ENCODE results near the gene AGRN. TPM values are rescaled to one million over a fixed set of nuclear protein-coding genes. Genes with fewer than 3 reads are reported as not detected.
A peak's percentile ranks its signal among the peaks of the same experiment; 100 is the strongest.
"Not testable (repeated sequence)": the region's sequence is repeated elsewhere in the genome, so short reads cannot be mapped to it uniquely, and the experiment has no call there.

The AGRN gene
- total RNA-seq, 2 experiments from 2014 or later, result 18.8 to 19.3 TPM

DNA sequence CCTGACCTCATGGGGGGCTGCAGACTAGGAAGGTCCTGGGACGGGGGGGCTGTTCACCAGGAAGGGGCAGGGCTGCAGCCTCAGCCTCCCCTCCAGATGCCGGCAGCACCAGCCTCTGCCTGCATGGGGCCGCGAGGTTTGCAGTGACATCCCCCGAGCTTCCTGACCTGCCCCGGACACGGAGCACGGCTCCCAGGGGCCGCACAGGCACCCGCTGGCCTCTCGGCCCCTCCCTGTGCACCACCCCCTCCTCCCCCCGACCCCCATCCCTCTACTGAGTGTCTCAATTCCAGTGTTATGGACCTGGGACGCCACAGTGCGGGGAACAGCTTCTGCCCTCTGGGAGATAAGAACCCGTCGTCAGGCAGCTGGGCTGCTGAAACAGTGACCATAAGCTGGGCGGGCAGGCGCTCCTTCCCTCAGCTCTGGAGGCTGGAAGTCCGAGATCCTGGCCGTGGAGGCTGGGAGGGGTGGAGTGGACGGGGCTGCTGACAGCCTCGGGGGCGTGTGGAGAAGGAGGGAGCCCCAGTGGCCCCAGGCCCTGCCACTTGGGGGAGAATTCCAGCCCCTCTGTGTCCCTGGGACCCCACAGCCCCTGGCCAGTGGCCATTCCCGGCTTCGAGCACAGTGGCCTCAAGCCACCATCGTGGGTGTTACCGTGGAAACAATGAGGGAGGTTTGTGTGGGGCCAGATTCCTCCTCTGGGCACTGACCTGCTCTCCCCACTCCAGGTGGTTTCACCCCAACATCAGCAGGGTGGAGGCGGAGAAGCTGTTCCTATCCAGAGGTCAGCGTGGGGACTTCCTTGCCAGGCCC lies 42.6 kb downstream of the AGRN start:
- peak overlapping the region; percentile 83 for H3K27ac Mint-ChIP-seq
- H3K9me3 Mint-ChIP-seq, result no peaks in the 10 kb centered on the region
- peaks cover 7% of the 10 kb centered on the region for H3K27me3 Mint-ChIP-seq
- POLR2A ChIA-PET, result interaction anchor here (1.4 to 5.0 kb wide), 3 partner anchors 23 to 60 kb away, joined by 3 to 46 read pairs (median 18); no protein-coding TSS in a partner anchor
- peaks cover 11% of the 10 kb centered on the region for H3K36me3 Mint-ChIP-seq
- ATAC-seq (ENCODE audit: low read depth), result no peak
- H3K4me3 Mint-ChIP-seq, result peak overlapping the region; percentile 87
- peaks cover 22% of the 10 kb centered on the region for H3K4me1 Mint-ChIP-seq
- peak; percentile 56 for DNase-seq

DNA sequence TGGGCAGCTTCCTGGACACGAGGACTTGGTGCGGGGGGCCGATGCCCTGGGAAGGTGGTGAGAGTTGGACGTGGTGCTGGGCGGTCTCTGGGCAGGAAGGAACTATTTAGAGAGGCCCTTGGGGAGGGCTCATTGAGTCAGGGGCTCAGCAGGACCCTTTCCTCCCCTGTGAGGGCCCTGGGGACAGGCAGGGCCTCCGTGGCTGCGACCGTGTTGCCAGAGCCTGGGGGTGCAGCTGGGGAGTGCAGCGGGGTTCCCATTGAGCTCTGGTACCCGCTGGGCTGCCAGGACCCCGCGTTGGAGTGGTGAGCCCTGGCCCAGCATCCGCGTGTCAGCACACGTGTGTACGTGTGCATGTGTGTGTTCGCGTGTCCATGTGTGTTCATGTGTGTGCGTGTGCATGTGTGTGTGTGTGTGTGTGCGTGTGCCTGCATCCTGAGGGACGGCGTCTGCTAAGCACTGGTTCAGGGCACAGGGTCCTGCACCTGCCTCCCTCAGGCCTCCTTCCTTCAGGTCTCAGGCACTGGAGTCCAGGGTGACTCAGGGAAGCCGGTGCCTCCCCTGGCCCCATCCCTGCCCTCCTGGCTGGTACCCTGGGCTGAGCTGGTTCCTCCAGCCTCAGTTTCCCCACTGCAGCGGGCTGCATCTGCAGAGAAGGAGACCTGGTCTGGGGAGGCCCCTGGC lies 43.5 kb downstream of the AGRN start:
- ATAC-seq (ENCODE audit: low read depth) (no peak), DNase-seq (no peak)
- peaks cover under 1% of the 10 kb centered on the region for H3K27me3 Mint-ChIP-seq
- peaks cover 18% of the 10 kb centered on the region for H3K4me1 Mint-ChIP-seq
- POLR2A ChIA-PET, result interaction anchor here (0.9 to 5.0 kb wide), 8 partner anchors 11 to 312 kb away, joined by 3 to 46 read pairs (median 4); partner anchors contain the start of genes AURKAIP1, ISG15 and RNF223
- H3K9me3 Mint-ChIP-seq, result no peaks in the 10 kb centered on the region
- H3K36me3 Mint-ChIP-seq, result peaks cover 11% of the 10 kb centered on the region
- peak overlapping the region; percentile 83 for H3K27ac Mint-ChIP-seq
- H3K4me3 Mint-ChIP-seq, result peak overlapping the region; percentile 87

DNA sequence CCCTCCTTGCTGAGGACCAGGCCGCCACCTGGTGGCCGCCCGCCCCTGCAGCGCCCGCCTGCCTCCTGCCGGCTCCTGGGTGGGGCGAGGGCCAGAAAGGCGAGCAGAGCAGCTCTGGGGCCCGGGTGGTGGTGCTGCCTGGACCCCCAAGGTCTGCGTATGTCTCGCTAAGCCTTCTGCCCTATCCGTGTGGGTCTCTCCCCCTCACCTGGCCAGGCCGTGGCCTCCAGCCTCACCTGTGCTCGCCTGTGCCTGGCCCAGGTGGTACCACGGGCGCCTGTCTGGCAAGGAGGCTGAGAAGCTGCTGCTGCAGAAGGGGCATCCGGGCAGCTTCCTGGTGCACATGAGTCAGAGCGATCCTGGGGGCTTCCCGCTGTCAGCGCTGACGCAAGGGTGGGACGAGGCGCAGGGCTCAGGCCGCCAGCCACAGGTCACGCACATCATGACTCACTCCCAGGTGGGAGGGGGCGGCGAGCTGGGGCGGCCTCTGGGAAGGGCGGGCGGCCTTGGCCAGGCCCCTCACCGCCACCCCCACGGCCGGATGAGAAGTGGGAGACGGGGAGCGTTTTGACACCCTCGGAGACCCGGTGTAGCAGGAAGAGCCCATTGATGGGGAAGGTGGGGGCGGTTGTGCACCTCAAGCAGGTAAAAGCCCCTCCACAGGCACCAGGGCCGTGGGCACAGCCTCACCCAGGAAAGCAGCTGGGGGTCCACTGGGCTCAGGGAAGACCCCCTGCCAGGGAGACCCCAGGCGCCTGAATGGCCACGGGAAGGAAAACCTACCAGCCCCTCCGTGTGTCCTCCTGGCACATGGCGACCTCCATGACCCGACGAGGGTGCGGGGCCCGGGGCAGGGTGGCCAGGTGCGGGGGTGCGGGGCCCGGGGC lies 44.3 kb downstream of the AGRN start:
- no peaks in the 10 kb centered on the region for H3K9me3 Mint-ChIP-seq
- H3K4me1 Mint-ChIP-seq, result peaks cover 12% of the 10 kb centered on the region
- POLR2A ChIA-PET, result interaction anchor here (0.5 to 5.0 kb wide), 9 partner anchors 10 to 1127 kb away, joined by 3 to 46 read pairs (median 4); partner anchors contain the start of genes AURKAIP1, ISG15 and RNF223
- H3K27me3 Mint-ChIP-seq, result no peaks in the 10 kb centered on the region
- peak overlapping the region; percentile 87 for H3K4me3 Mint-ChIP-seq
- DNase-seq (peak; percentile 89), ATAC-seq (ENCODE audit: low read depth) (peak; percentile 64)
- peak overlapping the region; percentile 78 for H3K27ac Mint-ChIP-seq
- peaks cover 11% of the 10 kb centered on the region for H3K36me3 Mint-ChIP-seq

DNA sequence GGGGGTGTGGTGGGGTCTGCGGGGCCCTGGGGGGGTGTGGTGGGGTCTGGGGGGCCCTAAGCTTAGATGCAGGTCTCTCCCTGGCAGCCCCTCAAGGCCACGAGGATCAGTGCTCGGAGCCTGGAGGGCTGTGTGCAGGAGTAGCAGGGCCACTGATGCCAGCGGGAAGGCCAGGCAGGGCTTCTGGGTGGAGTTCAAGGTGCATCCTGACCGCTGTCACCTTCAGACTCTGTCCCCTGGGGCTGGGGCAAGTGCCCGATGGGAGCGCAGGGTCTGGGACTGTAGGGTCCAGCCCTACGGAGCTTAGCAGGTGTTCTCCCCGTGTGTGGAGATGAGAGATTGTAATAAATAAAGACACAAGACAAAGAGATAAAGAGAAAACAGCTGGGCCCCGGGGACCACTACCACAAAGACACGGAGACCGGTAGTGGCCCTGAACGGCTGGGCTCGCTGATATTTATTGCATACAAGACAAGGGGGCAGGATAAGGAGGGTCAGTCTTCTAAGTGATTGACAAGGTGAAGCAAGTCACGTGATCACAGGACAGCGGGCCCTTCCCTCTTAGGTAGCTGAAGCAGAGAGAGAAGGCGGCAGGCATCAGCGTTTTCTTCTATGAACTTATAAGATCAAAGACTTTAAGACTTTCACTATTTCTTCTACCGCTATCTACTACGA lies 45.5 kb downstream of the AGRN start:
- H3K27me3 Mint-ChIP-seq, result no peaks in the 10 kb centered on the region
- POLR2A ChIA-PET, result interaction anchor here (0.6 to 5.0 kb wide), 3 partner anchors 26 to 538 kb away, joined by 4 to 46 read pairs (median 5); no protein-coding TSS in a partner anchor
- no peak overlapping the region for H3K4me3 Mint-ChIP-seq
- peaks cover 5% of the 10 kb centered on the region for H3K36me3 Mint-ChIP-seq
- ATAC-seq (ENCODE audit: low read depth) (no peak), DNase-seq (no peak)
- H3K9me3 Mint-ChIP-seq, result no peaks in the 10 kb centered on the region
- H3K27ac Mint-ChIP-seq, result peak overlapping the region; percentile 23
- peaks cover 9% of the 10 kb centered on the region for H3K4me1 Mint-ChIP-seq

DNA sequence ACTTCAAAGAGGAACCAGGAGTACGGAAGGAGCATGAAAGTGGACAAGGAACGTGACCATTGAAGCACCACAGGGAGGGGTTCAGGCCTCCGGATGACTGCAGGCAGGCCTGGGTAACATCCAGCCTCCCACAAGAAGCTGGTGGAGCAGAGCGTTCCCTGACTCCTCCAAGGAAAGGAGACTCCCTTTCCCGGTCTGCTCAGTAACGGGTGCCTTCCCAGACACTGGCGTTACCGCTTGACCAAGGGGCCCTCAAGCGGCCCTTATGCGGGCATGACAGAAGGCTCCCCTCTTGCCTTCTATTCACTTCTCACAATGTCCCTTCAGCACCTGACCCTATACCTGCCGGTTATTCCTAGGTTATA lies 46.0 kb downstream of the AGRN start:
- H3K4me3 Mint-ChIP-seq; ATAC-seq (ENCODE audit: low read depth): not testable (repeated sequence)

DNA sequence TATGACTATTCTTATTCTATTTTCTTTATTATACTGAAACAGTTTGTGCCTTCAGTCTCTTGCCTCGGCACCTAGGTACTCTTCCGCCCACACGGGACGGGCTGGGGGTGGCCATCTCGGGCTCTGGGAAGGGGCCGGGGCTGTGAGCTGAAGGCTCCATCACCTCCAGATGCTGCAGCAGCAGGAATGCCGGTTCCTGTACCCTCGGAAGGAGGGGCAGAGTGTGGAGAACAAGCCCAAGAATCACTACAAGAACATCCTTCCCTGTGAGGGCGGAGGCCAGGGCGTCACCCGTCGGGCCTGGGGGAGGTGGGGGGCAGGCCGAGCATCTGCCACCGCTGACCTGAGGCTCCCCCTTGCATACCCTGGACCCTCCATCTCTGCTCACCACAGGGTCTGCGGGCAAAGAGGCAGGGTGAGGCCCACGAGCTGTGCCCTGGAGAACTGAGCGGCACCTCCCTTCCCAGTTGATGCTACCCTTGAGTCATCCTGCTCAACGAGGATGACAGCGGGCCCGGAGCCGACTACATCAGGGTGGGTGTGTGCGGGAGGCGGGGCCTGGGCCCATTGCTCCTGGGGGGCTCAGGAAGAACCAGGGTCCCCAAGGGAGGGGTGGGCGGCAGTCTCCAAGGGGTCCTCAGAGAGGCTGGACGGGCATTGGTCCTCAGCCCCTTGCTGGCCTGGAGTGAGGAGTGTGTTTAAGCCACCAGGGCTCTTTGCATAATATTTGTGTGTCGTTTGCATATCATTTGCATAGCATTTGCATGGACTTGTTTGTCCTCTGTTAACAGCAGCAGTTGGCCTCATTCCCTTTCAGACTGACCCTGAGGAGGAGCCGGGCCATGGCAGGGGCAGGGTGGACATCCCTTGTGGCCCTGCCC lies 46.7 kb downstream of the AGRN start:
- peaks cover 7% of the 10 kb centered on the region for H3K4me1 Mint-ChIP-seq
- DNase-seq (no peak), ATAC-seq (ENCODE audit: low read depth) (no peak)
- H3K9me3 Mint-ChIP-seq, result no peaks in the 10 kb centered on the region
- POLR2A ChIA-PET, result interaction anchor here (1.0 to 5.0 kb wide), 3 partner anchors 27 to 71 kb away, joined by 3 to 46 read pairs (median 4); no protein-coding TSS in a partner anchor
- H3K27me3 Mint-ChIP-seq, result no peaks in the 10 kb centered on the region
- no peak overlapping the region for H3K27ac Mint-ChIP-seq
- no peak overlapping the region for H3K4me3 Mint-ChIP-seq
- no peaks in the 10 kb centered on the region for H3K36me3 Mint-ChIP-seq

More for the DNA sequence above, 46.0 kb downstream of the AGRN start:
- not testable (repeated sequence) for H3K4me1 Mint-ChIP-seq, H3K36me3 Mint-ChIP-seq, H3K27me3 Mint-ChIP-seq, DNase-seq, H3K9me3 Mint-ChIP-seq
- POLR2A ChIA-PET, result interaction anchor here (1.5 to 5.0 kb wide), 2 partner anchors 26 to 44 kb away, joined by 4 to 46 read pairs; no protein-coding TSS in a partner anchor
- H3K27ac Mint-ChIP-seq, result peak overlapping the region; percentile 23

DNA sequence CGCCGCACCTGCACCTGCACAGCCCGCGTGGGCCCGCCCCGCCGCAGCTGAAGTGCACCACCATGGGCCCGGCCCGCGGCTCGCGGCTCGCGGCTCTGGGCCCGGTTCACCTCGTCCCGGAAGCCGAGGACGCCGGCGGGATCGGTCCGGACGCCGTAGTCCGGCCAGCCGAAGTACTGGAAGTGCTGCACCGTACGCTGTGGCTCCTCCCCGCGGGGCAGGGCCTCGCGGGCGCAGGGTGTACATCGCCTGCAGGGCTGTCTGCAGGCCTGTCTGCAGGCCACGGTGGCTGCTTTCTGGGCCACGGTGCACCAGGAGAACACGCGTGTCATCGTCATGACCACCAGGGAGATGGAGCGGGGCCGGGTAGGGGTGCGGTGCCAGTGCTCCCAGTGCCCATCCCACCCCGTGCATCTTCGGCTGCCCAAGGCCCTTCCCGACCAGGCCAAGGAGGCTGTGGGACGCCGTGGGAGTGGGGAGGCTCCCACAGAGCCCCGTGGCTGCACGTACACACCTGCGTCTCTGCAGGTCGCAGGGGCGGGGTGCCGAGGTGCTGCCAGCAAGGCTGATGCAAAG lies 47.5 kb downstream of the AGRN start:
- DNase-seq (no peak), ATAC-seq (ENCODE audit: low read depth) (no peak)
- Mint-ChIP-seq H3K27me3 (no peaks in the 10 kb centered on the region), H3K36me3 (no peaks in the 10 kb centered on the region), H3K9me3 (no peaks in the 10 kb centered on the region), H3K27ac (no peak overlapping the region), H3K4me3 (no peak overlapping the region), H3K4me1 (peaks cover 6% of the 10 kb centered on the region)
- POLR2A ChIA-PET, result interaction anchor here (1.0 to 1.5 kb wide), 2 partner anchors 54 to 70 kb away, joined by 3 to 6 read pairs; partner anchors contain the start of gene ISG15

DNA sequence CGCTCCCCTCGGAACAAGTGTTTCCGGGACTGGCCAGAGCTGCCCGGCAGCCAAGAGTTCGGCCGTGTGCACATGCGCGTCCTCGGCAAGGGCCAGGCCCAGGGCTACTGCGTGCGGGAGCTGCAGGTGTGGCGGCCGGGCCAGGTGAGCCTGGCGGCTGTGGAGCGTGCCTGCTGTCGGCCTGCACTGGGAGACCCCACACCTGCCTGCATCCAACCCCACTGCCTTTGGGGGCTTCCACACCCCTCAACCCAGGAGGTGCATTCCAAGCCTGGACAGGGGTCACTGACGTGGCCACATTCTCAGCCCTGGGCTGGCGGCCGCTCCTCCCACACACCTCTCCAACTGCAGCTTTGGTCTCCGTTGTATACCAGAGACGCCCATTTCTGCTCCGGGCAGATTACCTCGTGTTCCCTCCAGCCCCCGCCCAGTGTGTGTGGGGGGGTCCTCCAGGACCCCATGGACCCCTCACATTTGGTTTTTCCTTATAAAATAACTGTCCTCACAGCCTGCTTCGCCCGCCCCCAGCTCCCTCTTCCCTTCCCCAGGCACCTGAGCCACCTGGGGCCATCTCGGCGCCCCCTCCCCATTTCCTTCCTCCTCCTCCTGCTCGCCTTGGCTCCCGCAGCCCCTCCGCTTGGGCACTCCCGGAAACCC lies 48.1 kb downstream of the AGRN start:
- POLR2A ChIA-PET, result interaction anchor here (1.3 to 1.5 kb wide), 2 partner anchors 12 to 54 kb away, joined by 3 to 6 read pairs; partner anchors contain the start of gene ISG15
- Mint-ChIP-seq H3K4me3 (peak overlapping the region; percentile 60), H3K9me3 (no peaks in the 10 kb centered on the region), H3K4me1 (peaks cover 6% of the 10 kb centered on the region), H3K27ac (peak overlapping the region; percentile 30), H3K36me3 (no peaks in the 10 kb centered on the region), H3K27me3 (no peaks in the 10 kb centered on the region)
- DNase-seq (no peak), ATAC-seq (ENCODE audit: low read depth) (no peak)

DNA sequence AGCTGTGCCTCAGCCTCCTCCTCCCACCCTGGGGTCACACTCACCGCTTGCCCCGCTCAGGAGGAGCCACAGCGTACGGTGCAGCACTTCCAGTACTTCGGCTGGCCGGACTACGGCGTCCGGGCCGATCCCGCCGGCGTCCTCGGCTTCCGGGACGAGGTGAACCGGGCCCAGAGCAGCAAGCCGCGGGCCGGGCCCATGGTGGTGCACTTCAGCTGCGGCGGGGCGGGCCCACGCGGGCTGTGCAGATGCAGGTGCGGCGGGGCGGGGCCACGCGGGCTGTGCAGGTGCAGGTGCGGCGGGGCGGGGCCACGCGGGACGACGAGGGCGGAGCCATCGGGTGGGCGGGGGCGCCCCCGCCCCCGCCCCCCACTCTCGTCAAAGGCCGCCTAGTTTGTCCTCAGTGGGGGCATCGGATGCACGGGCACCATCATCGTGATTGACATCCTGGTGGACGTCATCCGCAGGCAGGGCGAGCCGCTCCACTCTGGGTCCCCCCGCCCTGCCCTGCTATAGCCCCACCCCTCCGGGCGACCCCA lies 48.7 kb downstream of the AGRN start:
- ATAC-seq (ENCODE audit: low read depth) (peak; percentile 17), DNase-seq (peak; percentile 68)
- Mint-ChIP-seq H3K9me3 (no peaks in the 10 kb centered on the region), H3K27ac (peak overlapping the region; percentile 58), H3K36me3 (no peaks in the 10 kb centered on the region), H3K4me1 (peaks cover 3% of the 10 kb centered on the region), H3K4me3 (peak overlapping the region; percentile 83), H3K27me3 (no peaks in the 10 kb centered on the region)
- POLR2A ChIA-PET, result interaction anchor here (1.2 to 1.5 kb wide), 3 partner anchors 11 to 55 kb away, joined by 3 to 6 read pairs (median 3); partner anchors contain the start of gene ISG15

DNA sequence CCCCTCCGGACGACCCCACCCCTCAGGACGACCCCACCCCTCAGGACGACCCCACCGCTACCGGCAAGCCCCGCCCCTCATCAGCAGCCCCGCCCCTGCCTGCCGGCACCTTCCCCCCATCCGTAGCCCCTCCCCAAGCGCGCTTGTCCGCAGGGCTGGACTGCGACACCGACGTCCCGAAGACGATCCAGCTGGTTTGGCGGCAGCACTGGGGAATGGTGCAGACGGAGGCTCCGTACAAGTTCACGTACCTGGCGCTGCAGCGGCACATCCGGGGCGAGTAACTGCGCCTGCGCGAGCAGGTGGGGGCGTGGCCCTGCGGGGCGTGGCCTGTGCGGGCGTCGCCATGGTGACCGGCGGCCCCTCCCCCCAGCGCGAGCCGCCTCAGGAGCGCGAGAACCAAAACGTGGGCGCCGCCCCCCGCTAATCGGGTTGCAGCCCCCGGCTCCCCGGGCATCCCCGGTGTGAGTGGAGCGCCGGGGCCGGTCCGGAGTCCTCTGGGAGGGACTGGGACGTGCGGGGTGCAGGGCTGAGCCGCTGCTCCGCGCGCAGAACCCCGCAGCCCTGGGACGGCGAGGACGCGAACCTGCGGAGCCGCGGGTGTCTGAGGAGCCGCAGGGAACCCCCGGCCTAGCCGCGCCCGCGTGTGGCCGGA lies 49.3 kb downstream of the AGRN start:
- POLR2A ChIA-PET, result interaction anchor here (1.2 to 1.3 kb wide), 2 partner anchors 11 to 29 kb away, joined by 3 read pairs; no protein-coding TSS in a partner anchor
- no peaks in the 10 kb centered on the region for H3K9me3 Mint-ChIP-seq
- H3K4me1 Mint-ChIP-seq, result peaks cover 3% of the 10 kb centered on the region

More for the DNA sequence above, 49.3 kb downstream of the AGRN start:
- peak; percentile 53 for ATAC-seq (ENCODE audit: low read depth)
- peak; percentile 98 for DNase-seq
- Mint-ChIP-seq H3K4me3 (peak overlapping the region; percentile 83), H3K36me3 (no peaks in the 10 kb centered on the region), H3K27ac (peak overlapping the region; percentile 83), H3K27me3 (no peaks in the 10 kb centered on the region)

All from activated naive CD8-positive, alpha-beta T cell treated with anti-CD3 and anti-CD28 coated beads, Interleukin-2, amount 10 ng/mL, durations not matched to agents 7 days and 5 days (primary cell).